ENCODE results near the gene CDK2AP2. TPM values are rescaled to one million over a fixed set of nuclear protein-coding genes. Genes with fewer than 3 reads are reported as not detected.

Gene CDK2AP2
- total RNA-seq, 4 donors from 2014 or later: 16.3 to 40.4 (median 27.8) TPM

GRCh38 chr11:67506426-67507051 lies 1.4 kb downstream of the CDK2AP2 start:
- no peak for DNase-seq (ENCODE audit: low spot score in 2 of 2)
- no peak overlapping the region for H3K4me3 ChIP-seq (ENCODE audit: low read depth, poor library complexity, severe bottlenecking)
- intact Hi-C loops (cut with DNase I; ENCODE audit: low total_unique reads): loop anchor here (10.0 kb wide), 1 partner anchor 112 kb away; the partner anchor contains the start of gene RAD9A
- TF ChIP-seq POLR2A (IDR thresholded peaks at IDR 0.05): no peak
- TF ChIP-seq, protein P1, sequence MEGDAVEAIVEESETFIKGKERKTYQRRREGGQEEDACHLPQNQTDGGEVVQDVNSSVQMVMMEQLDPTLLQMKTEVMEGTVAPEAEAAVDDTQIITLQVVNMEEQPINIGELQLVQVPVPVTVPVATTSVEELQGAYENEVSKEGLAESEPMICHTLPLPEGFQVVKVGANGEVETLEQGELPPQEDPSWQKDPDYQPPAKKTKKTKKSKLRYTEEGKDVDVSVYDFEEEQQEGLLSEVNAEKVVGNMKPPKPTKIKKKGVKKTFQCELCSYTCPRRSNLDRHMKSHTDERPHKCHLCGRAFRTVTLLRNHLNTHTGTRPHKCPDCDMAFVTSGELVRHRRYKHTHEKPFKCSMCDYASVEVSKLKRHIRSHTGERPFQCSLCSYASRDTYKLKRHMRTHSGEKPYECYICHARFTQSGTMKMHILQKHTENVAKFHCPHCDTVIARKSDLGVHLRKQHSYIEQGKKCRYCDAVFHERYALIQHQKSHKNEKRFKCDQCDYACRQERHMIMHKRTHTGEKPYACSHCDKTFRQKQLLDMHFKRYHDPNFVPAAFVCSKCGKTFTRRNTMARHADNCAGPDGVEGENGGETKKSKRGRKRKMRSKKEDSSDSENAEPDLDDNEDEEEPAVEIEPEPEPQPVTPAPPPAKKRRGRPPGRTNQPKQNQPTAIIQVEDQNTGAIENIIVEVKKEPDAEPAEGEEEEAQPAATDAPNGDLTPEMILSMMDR (IDR thresholded peaks at IDR 0.05): no peak
- WGBS, 2 donors: 73 to 80% methylated on average over 16 of the region's 16 CpGs

DNA sequence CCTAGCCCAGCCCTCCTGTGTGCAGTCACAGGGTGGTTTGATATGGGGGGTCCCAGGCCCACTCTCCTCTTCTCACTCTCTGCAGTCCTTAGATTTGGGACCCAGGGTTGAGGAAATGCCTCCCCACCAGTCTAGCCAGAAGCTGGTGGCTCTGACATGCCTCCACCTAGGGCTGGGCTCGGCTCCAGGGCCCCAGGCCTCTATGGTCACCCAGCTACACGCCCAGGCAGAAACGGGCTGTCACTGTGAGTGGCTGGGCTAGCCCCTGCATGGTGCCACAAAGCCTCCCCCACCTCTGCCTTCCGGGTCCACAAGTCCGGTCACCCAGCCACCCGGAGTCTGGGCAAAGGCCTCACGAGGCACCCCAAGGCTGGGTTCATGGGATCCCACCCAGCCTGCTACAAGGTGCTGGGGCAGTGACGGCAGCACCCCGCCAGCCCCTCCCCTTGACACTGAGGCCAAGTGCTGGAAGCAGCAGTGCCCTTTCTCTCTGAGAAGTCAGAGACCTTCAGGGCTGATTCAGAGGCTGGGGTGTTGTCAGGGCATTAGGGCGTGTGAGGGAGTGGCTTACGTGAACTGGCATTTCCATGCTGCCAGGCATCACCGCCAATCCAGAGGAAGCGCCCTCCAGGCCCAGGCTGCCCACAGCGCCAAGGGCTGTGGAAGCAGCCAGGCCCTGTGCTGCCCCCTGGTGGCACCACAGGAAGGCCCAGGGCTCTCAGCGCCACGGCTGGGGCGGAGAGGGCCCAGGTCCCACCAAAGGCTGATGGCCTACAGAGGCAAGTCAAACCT lies 2.2 kb downstream of the CDK2AP2 start:
- DNase-seq (ENCODE audit: low spot score in 2 of 2): peak; percentile 89 to 97
- intact Hi-C loops (cut with DNase I; ENCODE audit: low total_unique reads): loop anchor here (10.0 kb wide), 1 partner anchor 111 kb away; the partner anchor contains the start of gene RAD9A
- WGBS, 2 donors: 3 to 5% methylated on average over 7 to 14 of the region's 17 CpGs
- TF ChIP-seq POLR2A (IDR thresholded peaks at IDR 0.05): no peak
- TF ChIP-seq, protein P1 (IDR thresholded peaks at IDR 0.05): peak in 1 of 3 donors; percentile 65
- H3K4me3 ChIP-seq (ENCODE audit: low read depth, poor library complexity, severe bottlenecking): peak overlapping the region; percentile 48

GRCh38 chr11:67504950-67505581 lies 2.9 kb downstream of the CDK2AP2 start, which contains the start of gene PITPNM1:
Gene PITPNM1 (minus strand): TSS chr11:67505363. CDS start chr11:67504180, 1,183 bp downstream.
- intact Hi-C loops (cut with DNase I; ENCODE audit: low total_unique reads): loop anchor here (10.0 kb wide), 1 partner anchor 110 kb away; the partner anchor contains the start of gene RAD9A
- WGBS, 2 donors: 1 to 4% methylated on average over 36 to 51 of the region's 58 CpGs
- TF ChIP-seq, protein P1 (IDR thresholded peaks at IDR 0.05): no peak
- no peak for TF ChIP-seq POLR2A (IDR thresholded peaks at IDR 0.05)
- DNase-seq (ENCODE audit: low spot score in 2 of 2): peak in 1 of 2 donors; percentile 94
- peak within 1 kb of the TSS; percentile 48 for H3K4me3 ChIP-seq (ENCODE audit: low read depth, poor library complexity, severe bottlenecking)

- intact Hi-C loops (cut with DNase I; ENCODE audit: low total_unique reads): loop anchor here (10.0 kb wide), 1 partner anchor 109 kb away; the partner anchor contains the start of gene RAD9A
- TF ChIP-seq POLR2A (IDR thresholded peaks at IDR 0.05): no peak
- TF ChIP-seq, protein P1 (IDR thresholded peaks at IDR 0.05): no peak
- DNase-seq (ENCODE audit: low spot score in 2 of 2): no peak
- H3K4me3 ChIP-seq (ENCODE audit: low read depth, poor library complexity, severe bottlenecking): peak overlapping the region; percentile 48
- 4% methylated on average over 43 to 71 of the region's 101 CpGs for WGBS, 2 donors
Observed at GRCh38 chr11:67504005-67504949, 3.7 kb downstream of the CDK2AP2 start.
